Psoas muscle (tissue), 8 donors: Measurements from ENCODE around the gene P2RX1. TPM values are rescaled to one million over a fixed set of nuclear protein-coding genes. Genes with fewer than 3 reads are reported as not detected.

Experiments
- ATAC-seq, 4 donors: fragments of 200-7000 bp; cut with Tn5 transposase; one replicate each; pipeline ENCODE4 v1.9.1; 2020; ENCODE audit warnings: moderate library complexity in 3 of 4, mild to moderate bottlenecking in 2 of 4
- DNase-seq, 2 donors: peaks; one replicate each; pipeline ENCODE4 v3.0.0-alpha.2; 2020
- H3K27ac ChIP-seq: fragments of 200-600 bp; one replicate; pipeline ENCODE4 v1.8.0; 2022
- H3K27me3 ChIP-seq, 3 donors: fragments of 200-600 bp in 1 of 3; one replicate each; pipeline versions ENCODE4 v1.6.1 to v1.8.0; 2013 to 2022; ENCODE audit warnings: low read length in 2 of 3, mild to moderate bottlenecking in 2 of 3, moderate library complexity in 1 of 3; ENCODE audit not compliant: insufficient read depth in 3 of 3
- H3K36me3 ChIP-seq, 2 donors: fragments of 200-600 bp in 1 of 2; one replicate each; pipeline versions ENCODE4 v1.6.1 to v1.8.0; 2013 to 2022; ENCODE audit warnings: low read depth in 1 of 2, mild to moderate bottlenecking in 1 of 2, moderate library complexity in 1 of 2; ENCODE audit not compliant: insufficient read depth in 1 of 2
- H3K4me1 ChIP-seq: fragments of 200-600 bp; one replicate; pipeline ENCODE4 v1.8.0; 2022
- H3K4me3 ChIP-seq: fragments of 200-600 bp; one replicate; pipeline ENCODE4 v1.8.0; 2022; ENCODE audit warnings: mild to moderate bottlenecking
- H3K9me3 ChIP-seq: fragments of 200-600 bp; one replicate; pipeline ENCODE4 v1.8.0; 2022
- CTCF ChIP-seq: fragments of 200-600 bp; IDR thresholded peaks from one replicate; pipeline ENCODE4 v1.8.0; 2022; ENCODE audit warnings: antibody characterized with exemption
- WGBS, 3 donors: extraction: QIAGEN DNeasy Blood & Tissue Kit; methylation state at CpG; one replicate each; pipeline versions ENCODE4 v1.1.6 to v1.1.7; 2013; 5-methylcytosine and 5-hydroxymethylcytosine counted together
- intact Hi-C, 2 donors: fragments of 100-400 bp; cut with DNase I; formaldehyde crosslinking; loops; one replicate each; pipeline versions ENCODE4 v1.11.0 to v1.14.2; 2022
- polyA plus RNA-seq, 3 donors: library from polyadenylated mRNA; stranded (reverse); fragments of 200-250 nt; gene quantifications; one replicate each; pipeline ENCODE4 v1.2.3, GENCODE V29; 2013
- total RNA-seq, 4 donors: library from RNA; stranded (reverse); fragmentation: NEBNext Ultra II Directional in 2 of 4; extraction: Animal tissue kit (Norgen Biotek cat#: 25700) in 2 of 4; gene quantifications; one replicate each; pipeline versions ENCODE4 v1.2.1 to v1.2.4, GENCODE V29; 2021 to 2023
- donor health status: healthy with polysubstance abuse.
- donor health status: DM: no; HTN: no; CAD: no; lungs with moderate emphysema.
- donor health status: Bipolar disorder and iron deficiency.
- donor health status: healthy.
- donor health status: DM: yes; HTN: yes; CAD: no.
- donor health status: DM: no; HTN: no; CAD: no.
- donor health status: DM: no; HTN: no; CAD: no.
- donor health status: DM: yes; HTN: yes; CAD: no.

P2RX1 gene
- total and polyA plus RNA-seq, 7 donors = 0.06 to 0.94 (median 0.18) TPM

GRCh38 chr17:3851461-3852100, 64.7 kb downstream of the P2RX1 start:
- no peak for TF ChIP-seq CTCF
- intact Hi-C loops = no loop called here
- WGBS, 3 donors = 71 to 75% (median 73%) methylated on average over 23 to 24 of the region's 24 CpGs
- ATAC-seq (no peak), DNase-seq (no peak)
- Histone ChIP-seq H3K4me1 (no peaks in the 10 kb centered on the region), H3K36me3 (no peaks in the 10 kb centered on the region), H3K4me3 (no peak overlapping the region), H3K27me3 (peaks cover 0 to 5% (median 0%) of the 10 kb centered on the region in 3 donors), H3K27ac (no peak overlapping the region), H3K9me3 (no peaks in the 10 kb centered on the region)

GRCh38 chr17:3848229-3848835, 67.9 kb downstream of the P2RX1 start:
- intact Hi-C loops = no loop called here
- no peak for DNase-seq
- 85 to 90% (median 86%) methylated on average over 9 of the region's 9 CpGs for WGBS, 3 donors

GRCh38 chr17:3847165-3847670, 69.0 kb downstream of the P2RX1 start:
- Histone ChIP-seq H3K27me3 (peaks cover 0 to 5% (median 0%) of the 10 kb centered on the region in 3 donors), H3K4me3 (no peak overlapping the region), H3K36me3 (peaks cover 0 to 23% of the 10 kb centered on the region in 2 donors), H3K27ac (no peak overlapping the region), H3K9me3 (no peaks in the 10 kb centered on the region), H3K4me1 (peaks cover 13% of the 10 kb centered on the region)
- DNase-seq (no peak), ATAC-seq (no peak)
- intact Hi-C loops = loop anchor here in 1 of 2 donors (2.0 kb wide), 1 partner anchor 110 kb away; no protein-coding TSS in a partner anchor
- no peak for TF ChIP-seq CTCF
- whole genome bisulfite sequencing, 3 donors = 91 to 94% (median 93%) methylated on average over 9 of the region's 9 CpGs

More at GRCh38 chr17:3848229-3848835, 67.9 kb downstream of the P2RX1 start:
- TF ChIP-seq CTCF = no peak
- H3K27me3 ChIP-seq = peaks cover 0 to 5% (median 0%) of the 10 kb centered on the region in 3 donors
- peaks cover 0 to 12% of the 10 kb centered on the region in 2 donors for H3K36me3 ChIP-seq
- peaks cover 13% of the 10 kb centered on the region for H3K4me1 ChIP-seq
- H3K9me3 ChIP-seq = no peaks in the 10 kb centered on the region
- H3K27ac ChIP-seq = no peak overlapping the region
- no peak overlapping the region for H3K4me3 ChIP-seq
- ATAC-seq = no peak

Other genes starting within 250 kb of the P2RX1 start
- 10 to 100 TPM; 20.4 to 23.9 (median 22.8) TPM for gene TAX1BP3, start 247.9 kb downstream of the P2RX1 start, total RNA-seq
- gene TAX1BP3, start 247.9 kb downstream of the P2RX1 start, polyA plus RNA-seq = 10 to 100 TPM; 30.3 to 75.7 (median 40.1) TPM
- gene EMC6, start 247.7 kb downstream of the P2RX1 start, total RNA-seq = 100 to 1,000 TPM in 1 of 4 donors, 10 to 100 TPM in 3; 91.6 to 135 (median 97.0) TPM
- gene EMC6, start 247.7 kb downstream of the P2RX1 start, polyA plus RNA-seq = 100 to 1,000 TPM; 247 to 270 (median 264) TPM
- gene P2RX5, start 220.3 kb downstream of the P2RX1 start, total RNA-seq = 10 to 100 TPM; 29.7 to 76.7 (median 35.7) TPM
- gene P2RX5, start 220.3 kb downstream of the P2RX1 start, polyA plus RNA-seq = 100 to 1,000 TPM in 1 of 3 donors, 10 to 100 TPM in 2; 15.5 to 138 (median 30.5) TPM
- gene HASPIN, start 192.6 kb downstream of the P2RX1 start, total RNA-seq = 1 to 10 TPM in 2 of 4 donors, under 1 TPM in 2; 0.69 to 2.1 (median 0.92) TPM
- gene HASPIN, start 192.6 kb downstream of the P2RX1 start, polyA plus RNA-seq = 1 to 10 TPM in 2 of 3 donors, under 1 TPM in 1; 0.15 to 2.7 (median 1.2) TPM
- 10 to 100 TPM; 13.8 to 23.6 (median 17.4) TPM for gene ITGAE, start 115.3 kb downstream of the P2RX1 start, total RNA-seq
- gene ITGAE, start 115.3 kb downstream of the P2RX1 start, polyA plus RNA-seq = 10 to 100 TPM; 33.8 to 47.8 (median 35.5) TPM
- gene NCBP3, start 70.2 kb downstream of the P2RX1 start, total RNA-seq = 10 to 100 TPM; 10.9 to 23.5 (median 17.7) TPM
- 10 to 100 TPM in 1 of 3 donors, 1 to 10 TPM in 2; 9.3 to 15.1 (median 9.9) TPM for gene NCBP3, start 70.2 kb downstream of the P2RX1 start, polyA plus RNA-seq
- gene CAMKK1, start 23.4 kb downstream of the P2RX1 start, total RNA-seq = 1 to 10 TPM in 3 of 4 donors, under 1 TPM in 1; 0.92 to 2.3 (median 1.8) TPM
- 1 to 10 TPM in 2 of 3 donors, under 1 TPM in 1; 0.91 to 1.5 (median 1.3) TPM for gene CAMKK1, start 23.4 kb downstream of the P2RX1 start, polyA plus RNA-seq
- gene ATP2A3, start 48.0 kb upstream of the P2RX1 start, total RNA-seq = 1 to 10 TPM; 2.9 to 3.4 (median 3.1) TPM
- 1 to 10 TPM; 1.2 to 3.8 (median 1.7) TPM for gene ATP2A3, start 48.0 kb upstream of the P2RX1 start, polyA plus RNA-seq
- 10 to 100 TPM; 25.4 to 53.1 (median 38.4) TPM for gene ZZEF1, start 226.6 kb upstream of the P2RX1 start, total RNA-seq
- 10 to 100 TPM in 2 of 3 donors, 1 to 10 TPM in 1; 9.5 to 26.4 (median 10.1) TPM for gene ZZEF1, start 226.6 kb upstream of the P2RX1 start, polyA plus RNA-seq
- 10 to 100 TPM in 1 of 4 donors, 1 to 10 TPM in 3; 5.1 to 10.9 (median 6.7) TPM for gene CYB5D2, start 226.7 kb upstream of the P2RX1 start, total RNA-seq
- 10 to 100 TPM in 1 of 3 donors, 1 to 10 TPM in 2; 4.7 to 19.6 (median 8.3) TPM for gene CYB5D2, start 226.7 kb upstream of the P2RX1 start, polyA plus RNA-seq